ENCODE data around the gene FEZ2.

The FEZ2 gene

DNA sequence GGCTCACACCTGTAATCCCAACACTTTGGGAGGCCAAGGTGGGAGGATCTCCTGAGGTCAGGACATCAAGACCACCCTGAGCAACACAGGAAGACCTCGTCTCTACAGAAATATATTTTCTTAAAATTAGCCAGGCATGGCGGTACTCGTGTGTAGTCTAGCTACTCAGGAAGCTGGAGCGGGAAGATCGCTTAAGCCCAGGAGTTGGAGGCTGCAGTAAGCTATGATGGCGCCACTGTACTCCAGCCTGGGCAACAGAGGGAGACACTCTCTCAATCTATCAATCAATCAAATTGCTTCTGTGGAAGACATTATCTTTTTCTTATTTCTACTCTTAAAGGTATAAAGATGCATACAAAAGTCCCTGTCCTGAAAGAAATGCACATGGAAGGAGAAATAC is 11.3 kb downstream of the FEZ2 start:
- DNase-seq: no peak

- DNase-seq: no peak
Measured at GRCh38 chr2:36584148-36584794, 13.7 kb downstream of the FEZ2 start.

GRCh38 chr2:36582951-36583350 is 15.0 kb downstream of the FEZ2 start:
- DNase-seq: no peak

DNA sequence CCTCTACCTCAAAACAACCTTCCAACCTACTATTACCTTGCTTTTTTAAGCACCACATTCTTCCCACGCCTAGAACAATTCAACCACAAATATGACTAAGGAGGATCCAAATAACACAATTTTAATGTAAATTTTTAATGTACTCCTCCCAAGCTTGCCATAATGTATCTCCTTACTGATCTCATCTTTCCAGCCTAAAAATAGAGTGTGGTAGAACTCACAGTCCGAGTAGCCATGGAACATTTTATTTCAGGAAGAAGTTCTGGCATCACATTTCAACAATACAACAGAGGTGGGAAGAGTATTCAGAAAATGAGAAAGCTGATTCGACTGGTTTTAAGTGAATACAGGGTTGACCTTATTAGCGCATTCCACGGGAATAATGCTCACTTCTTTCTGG is 15.4 kb downstream of the FEZ2 start:
- DNase-seq: no peak

DNA sequence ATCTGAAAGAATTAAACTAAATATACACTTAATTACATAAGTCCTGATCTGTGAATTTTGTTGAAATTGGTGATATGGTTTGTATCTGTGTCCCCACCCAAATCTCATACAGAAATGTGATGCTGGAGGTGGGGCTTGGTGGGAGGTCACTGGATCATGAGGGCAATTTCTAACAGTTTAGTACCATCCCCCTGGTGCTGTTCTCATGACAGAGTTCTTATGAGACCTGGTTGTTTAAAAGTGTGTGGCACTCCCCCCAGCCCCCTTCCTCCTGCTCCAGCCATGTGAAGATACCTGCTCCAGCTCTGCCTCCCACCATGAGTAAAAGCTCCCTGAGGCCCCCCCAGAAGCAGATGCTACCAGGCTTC is 18.7 kb downstream of the FEZ2 start:
- DNase-seq: no peak

DNA sequence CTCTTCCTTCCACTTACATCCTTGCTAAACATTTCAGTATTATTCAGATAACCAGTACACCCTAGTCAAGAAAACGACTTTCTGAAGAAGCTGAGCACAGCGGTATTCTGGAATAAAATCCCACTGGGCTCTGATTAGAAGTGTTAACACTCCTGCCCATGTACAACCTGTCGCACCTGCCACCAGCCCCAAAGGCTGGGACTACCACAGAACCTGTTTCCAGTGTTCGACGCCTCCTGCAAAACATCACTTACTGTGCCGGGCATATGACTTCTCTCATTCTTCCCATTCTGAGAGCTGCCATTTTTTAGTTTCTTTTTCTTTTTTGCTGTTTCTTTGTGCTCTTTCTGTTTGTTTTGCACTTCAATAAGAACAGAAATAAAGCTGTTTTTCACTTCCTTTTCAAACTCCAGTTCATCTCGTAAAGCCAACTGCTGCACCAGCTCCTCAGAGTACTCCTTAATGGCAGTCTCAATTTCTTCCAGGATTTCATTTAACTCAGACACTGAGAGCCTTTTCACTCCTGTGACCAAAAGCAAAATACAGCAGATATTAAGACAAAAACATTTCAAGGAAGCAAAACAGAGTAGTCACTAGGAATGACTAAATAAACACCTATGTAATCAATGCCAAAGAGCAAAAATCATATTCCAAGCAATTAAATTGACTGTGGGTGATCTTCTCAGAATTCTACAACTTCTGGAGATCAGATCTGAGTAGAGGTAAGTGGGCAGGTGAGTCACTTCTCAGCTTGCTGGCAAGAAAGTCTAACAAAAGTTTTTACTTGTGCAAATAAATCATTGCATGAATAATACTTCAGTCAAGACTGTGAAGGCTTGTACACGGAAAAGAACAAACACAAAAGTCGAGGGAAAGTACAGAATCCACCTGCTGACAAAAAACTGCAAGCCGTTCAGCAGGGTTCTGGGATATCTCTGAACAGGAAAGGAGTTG is 19.3 kb downstream of the FEZ2 start:
- no peak for DNase-seq

DNA sequence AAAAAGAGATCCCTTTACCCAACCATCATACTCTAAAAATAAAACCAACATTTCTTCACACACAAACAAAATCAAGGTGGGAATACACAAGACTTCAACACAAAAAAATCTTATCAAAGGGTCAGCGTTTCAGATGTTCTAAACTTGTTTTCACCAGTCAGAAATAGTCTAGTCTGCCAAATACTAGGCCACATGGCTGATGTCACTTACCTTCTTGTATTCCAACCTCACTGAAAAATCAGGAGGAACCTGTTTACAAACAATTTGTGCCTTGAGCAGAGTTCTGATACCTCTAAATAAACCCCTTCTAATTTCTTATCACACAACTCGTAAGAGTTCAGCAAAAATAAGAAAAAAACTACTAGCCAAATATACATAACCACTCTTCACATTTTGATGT is 20.1 kb downstream of the FEZ2 start:
- no peak for DNase-seq

- DNase-seq: no peak
Measured at GRCh38 chr2:36574560-36574959, 23.4 kb downstream of the FEZ2 start.

- DNase-seq: no peak
Measured at GRCh38 chr2:36573165-36573564, 24.8 kb downstream of the FEZ2 start.

GRCh38 chr2:36572719-36573059 is 25.3 kb downstream of the FEZ2 start:
- DNase-seq: no peak

DNA sequence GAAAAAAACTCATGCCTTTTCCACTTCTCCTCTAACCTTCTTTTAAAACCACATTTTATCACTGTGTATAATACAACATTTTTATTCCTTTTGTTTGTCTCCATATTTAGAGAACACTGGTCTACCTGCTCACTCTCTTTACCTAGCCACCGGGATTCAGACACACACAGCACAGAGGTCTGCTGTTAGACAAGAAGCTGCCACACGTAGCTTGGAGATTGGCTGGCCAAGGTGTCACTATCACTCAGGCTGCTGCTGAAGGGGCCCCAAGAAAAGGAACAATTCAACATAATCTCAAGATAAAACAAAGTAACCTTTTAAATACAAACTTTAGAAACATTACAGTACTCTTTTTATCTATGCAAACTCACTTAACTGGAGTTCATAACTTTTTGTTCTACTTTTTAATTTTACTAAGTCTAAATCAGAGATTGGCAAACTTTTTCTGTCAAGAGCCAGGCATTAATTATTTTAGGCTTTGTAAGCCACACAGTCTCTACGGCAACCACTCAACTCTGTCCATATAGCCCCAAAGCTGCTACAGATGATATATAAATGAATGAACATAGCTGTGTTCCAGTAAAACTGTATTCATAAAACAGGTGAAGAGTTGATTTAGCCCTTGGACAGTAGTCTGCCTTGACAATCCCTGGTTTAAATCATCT is 25.8 kb downstream of the FEZ2 start:
- no peak for DNase-seq

- no peak for DNase-seq
Measured at GRCh38 chr2:36570416-36570815, 27.6 kb downstream of the FEZ2 start.

DNA sequence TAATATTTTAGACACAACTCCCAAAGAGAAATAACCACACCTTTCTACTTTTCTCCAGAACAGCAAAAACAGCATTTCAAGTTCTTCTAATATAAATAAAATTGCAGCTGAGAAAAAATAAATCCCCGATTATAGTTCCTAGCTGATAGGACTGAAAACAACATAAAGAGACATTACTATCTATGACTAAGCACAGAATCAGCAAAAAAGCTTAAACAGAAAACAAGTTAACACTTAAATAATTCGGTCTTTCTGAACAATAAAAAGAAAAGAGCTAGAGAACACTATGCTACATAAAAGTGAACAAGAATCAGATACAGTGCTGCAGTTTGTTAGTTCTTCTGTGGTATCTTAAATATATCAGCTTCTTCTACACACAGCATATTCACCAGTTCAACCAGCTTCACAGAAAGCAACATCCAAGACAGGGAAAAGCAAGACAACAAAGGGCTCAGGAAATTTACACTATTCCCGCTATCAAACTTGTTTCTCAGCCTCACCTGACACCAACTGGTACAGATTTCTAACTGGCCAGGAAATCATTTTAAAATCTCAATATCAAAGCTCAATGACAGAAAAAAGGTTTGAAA is 28.6 kb downstream of the FEZ2 start:
- DNase-seq: no peak

- DNase-seq: no peak
Measured at GRCh38 chr2:36568516-36569246, 29.3 kb downstream of the FEZ2 start.

GRCh38 chr2:36567711-36568408 is 30.1 kb downstream of the FEZ2 start:
- DNase-seq: no peak

GRCh38 chr2:36566887-36567286 is 31.1 kb downstream of the FEZ2 start:
- DNase-seq: no peak

GRCh38 chr2:36565712-36566111 is 32.3 kb downstream of the FEZ2 start:
- DNase-seq: no peak

DNA sequence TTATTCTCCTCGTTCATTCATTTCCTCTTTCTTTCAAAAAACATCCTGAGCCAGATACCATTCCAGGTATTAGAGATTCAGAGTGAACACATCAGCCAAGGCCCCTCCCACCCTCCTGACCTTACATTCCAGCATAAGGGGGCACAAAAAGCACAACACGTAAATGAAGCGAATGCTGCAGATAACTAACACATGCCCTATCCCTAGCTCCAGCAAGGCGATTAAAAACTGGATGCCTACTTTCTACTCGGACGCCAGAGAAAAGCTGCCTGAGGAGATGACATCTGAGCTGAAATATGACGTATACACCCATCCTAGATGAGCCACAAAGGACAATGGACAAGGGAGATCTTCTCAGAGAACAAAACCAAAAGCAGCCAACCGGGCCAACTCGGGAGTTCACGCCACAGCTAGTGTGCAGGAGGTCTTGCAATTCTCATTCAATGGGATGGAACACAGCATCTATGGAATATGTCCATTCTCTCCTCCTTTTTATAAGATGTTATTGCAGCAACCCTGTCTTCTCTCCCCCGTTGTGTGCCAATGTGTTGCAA is 33.5 kb downstream of the FEZ2 start:
- no peak for DNase-seq

GRCh38 chr2:36562973-36563532 is 34.9 kb downstream of the FEZ2 start:
- DNase-seq: no peak

DNA sequence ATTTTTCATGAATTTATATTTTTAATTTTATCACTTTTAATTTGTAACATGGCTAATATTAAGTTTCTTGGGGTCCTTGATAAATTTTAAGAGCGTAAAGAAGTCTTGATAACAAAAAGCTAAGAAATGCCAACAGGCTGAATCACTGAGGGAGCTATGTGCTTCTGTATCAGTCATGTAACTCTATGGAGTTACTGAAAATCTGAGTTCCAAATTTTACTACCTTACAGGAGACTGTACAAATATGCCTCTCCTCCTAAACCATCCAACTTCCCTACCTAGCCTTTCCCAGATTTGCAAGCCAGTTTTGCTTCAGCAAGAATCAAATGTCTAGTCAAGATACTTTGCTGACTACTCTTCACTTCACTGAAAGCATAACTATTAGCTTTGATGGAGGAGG is 35.7 kb downstream of the FEZ2 start:
- DNase-seq: no peak

DNA sequence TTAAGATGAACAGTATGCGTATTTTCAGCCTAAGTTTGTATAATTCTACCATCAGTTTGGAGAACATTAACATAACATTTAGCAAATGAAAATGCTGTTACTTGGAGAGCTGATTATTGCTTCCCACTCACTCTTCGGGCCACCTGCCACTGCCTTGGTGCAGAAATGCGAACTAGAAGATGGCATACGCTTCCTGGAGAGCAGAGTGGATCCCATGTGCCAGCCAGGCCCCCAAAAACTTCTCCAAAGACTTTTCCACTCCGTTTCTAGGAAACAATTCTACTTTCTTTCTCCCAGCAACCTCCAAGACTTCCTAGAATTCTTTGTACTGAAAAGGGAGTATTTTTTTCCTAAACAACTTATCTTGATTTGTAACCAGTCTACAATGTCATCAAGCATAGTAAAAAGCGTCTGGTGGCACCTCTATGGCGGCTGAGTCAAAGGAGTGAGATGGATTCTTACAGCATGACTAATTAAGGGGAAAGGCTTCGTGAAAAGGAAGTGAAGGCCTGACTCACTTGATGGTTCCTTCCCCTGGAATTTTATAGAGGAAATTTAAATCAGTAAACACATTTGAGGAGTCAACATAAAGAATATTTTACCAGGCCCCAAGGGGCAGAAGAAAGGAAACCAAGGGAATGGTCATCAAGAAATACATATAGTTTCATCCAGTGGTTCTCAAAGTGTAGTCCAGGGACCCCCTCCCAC is 36.6 kb downstream of the FEZ2 start:
- DNase-seq: no peak
